ELR (cell line): ENCODE results near the gene TBC1D10B.
"Not testable (repeated sequence)": the region's sequence is repeated elsewhere in the genome, so short reads cannot be mapped to it uniquely, and the experiment has no call there.

Experiments used
- DNase-seq: peaks from one replicate; pipeline ENCODE4 v3.0.0-alpha.2; 2015; ENCODE audit warnings: low read depth

Gene TBC1D10B

DNA sequence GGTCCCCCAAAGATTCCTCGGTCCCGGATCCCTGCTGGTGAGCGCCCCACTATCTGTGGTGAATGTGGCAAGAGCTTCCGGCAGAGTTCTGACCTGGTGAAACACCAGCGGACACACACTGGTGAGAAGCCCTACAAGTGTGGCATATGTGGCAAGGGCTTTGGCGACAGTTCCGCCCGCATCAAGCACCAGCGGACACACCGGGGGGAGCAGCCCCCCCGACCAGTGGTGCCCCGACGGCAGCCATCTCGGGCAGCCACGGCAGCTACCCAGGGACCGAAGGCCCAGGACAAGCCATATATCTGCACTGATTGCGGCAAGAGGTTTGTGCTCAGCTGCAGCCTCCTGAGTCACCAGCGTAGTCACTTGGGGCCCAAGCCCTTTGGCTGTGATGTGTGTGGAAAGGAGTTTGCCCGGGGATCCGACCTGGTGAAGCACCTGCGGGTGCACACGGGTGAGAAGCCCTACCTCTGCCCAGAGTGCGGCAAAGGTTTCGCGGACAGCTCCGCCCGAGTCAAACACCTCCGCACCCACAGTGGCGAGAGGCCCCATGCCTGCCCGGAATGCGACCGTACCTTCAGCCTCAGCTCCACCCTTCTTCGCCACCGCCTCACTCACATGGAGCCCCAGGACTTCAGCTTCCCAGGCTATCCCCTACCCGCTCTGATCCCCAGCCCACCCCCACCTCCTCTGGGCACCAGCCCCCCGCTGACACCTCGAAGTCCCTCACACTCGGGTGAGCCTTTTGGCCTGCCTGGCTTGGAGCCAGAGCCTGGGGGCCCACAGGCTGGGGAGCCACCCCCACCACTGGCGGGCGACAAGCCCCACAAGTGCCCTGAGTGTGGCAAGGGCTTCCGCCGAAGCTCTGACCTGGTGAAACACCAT lies 27.7 kb upstream of the TBC1D10B start:
- DNase-seq = peak; percentile 28

DNA sequence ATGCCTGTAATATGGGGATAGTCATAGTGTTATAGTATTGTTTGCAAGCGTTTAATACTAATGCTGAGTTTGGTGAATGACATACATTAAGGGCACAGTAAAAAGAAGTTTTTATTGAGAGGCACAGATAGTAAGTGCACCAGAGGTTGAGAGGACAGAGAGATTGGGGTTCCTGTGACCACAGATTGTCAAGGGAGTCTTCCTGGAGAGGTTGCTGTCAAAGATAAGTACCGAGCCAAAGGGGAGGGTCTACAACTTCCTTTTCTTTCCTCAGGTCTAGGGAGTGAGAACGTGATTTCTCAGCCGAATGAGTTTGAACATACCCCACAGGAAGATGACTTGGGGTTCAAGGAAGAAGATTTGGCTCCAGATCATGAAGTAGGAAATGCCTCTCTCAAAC lies 26.8 kb upstream of the TBC1D10B start:
- no peak for DNase-seq

DNA sequence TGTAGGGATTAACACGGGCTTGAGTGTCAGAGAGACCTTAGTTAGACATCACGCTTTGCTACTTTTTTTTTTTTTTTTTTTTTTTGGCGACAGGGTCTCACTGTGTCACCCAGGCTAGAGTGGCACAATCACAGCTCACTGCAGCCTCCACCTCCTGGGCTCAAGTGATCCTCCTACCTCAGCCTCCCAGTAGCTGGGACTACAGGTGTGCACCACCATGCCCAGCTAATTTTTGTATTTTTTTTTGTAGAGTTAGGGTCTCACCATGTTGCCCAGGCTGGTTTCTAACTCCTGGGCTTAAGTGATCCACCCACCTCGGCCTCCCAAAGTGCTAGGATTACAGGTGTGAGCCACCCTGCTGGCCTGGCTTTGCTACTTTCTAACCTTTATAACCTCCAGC lies 26.3 kb upstream of the TBC1D10B start:
- not testable (repeated sequence) for DNase-seq

DNA sequence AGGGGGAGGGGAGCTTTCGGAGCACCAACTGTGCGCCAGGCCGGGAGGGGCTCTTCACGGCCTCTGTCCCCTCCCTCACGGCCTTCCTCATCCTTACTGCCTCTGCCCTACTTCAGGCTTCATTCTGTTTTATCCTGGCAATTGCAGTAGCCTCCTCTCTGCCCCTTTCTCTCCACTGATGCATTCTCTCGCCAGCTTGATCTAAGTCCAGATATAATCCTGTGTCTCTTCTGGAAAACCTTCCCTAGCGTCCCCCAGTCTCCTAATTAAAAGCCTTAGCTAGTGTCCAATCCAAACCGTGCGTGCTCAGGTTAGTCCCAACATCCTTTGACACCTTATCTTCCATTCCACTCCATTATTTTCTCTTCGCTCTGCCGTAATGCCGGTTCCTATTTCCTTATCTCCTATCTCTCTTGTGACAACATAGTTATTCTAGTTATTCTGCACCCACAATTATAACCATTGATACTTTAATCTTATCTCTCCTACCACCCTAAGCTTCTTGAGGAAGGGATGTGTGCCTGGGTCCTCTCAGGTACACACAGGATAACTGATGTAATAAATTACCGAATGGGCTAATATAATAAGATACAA lies 25.8 kb upstream of the TBC1D10B start:
- no peak for DNase-seq

DNA sequence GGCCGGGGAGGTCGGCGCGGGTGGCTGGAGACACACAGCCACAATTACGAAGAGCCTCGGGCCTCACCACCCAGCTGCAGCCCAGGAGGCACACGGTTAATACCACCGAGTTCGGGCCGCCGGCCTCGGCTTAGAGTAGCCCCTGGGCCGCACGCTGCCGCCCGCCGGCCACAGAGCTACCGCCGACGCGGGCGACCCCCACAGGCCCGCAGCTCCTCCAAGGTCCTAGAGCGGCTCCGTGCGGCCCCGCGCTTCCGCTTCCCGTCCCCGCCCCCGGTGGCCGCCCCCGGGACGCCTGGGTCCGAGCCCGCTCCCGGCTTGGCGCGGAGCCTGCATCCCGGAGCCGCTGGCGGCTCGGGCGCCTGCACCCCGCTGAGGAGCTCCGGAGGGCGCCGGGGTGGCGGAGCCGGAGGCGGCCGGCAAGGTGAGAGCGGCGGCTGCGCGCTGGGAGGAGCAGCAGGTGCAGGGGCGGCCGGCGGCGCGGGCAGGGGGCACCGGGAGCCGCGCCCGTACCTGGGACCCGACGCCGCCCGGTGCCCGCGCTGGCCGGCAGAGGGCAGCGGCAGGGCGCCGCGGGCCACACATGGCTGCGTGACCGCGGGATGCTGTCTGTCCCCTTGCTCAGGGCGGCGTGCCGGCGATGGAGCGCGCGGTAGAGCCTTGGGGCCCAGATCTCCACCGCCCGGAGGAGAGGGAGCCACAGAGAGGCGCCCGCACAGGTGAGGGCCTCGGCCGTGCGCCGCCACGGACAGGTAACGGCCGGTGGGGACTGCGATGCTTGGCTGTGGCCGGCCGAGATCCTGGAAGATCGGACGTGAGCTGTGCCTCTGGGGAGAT lies 25.1 kb upstream of the TBC1D10B start, which contains the start of gene ZNF48:
TSS of gene ZNF48 (plus strand) at position 266 of the 837 bp plus-strand sequence. CDS start at position 641, 375 bp downstream.
- DNase-seq = peak; percentile 77

DNA sequence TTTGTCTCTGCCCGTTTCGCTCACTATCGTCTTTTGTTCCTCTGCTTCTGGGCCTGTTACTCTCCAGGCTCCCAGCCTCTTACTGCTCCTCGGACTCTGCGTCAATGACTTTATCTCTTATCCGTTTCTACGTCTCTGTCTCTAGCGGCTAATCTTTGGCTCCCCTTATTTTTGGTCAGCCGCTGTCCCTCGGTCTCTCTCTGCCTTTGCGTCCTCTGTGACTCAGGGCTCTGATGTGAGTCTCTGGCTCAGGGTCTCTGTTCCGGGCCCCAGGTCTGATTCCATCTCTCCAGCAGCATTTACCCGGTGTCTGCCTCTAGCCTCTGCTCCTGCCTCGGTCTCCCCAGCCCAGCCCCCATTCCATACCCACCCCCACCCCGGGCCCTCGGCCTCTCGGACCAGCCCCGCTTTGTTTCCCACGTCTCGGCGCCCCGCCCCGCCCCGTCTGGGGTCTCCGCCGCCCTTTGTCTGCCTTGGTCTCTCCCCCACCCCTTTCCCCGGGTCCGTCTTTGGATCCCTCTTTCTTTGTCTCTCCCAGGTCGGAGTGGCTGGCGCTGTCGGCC lies 24.4 kb upstream of the TBC1D10B start:
- peak; percentile 47 for DNase-seq

DNA sequence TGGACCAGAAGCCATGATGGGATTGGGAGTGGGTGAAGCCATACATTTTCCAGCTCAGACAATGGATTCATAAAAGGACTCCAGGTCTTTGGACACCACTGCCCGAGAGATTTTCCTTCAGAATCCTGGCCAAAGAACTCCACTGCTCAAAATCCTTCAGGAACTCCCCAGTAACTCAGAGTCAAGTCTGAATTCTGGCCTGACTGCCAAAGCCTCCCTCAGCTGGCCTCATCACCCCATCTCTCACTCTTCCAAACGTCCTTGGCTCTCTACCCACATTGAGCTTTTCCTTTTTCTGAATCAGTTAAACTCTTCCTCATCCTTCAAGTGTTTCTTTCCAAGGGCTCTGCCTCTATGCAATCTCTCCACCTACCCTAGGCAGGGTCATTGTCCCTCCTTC lies 13.2 kb upstream of the TBC1D10B start:
- no peak for DNase-seq

DNA sequence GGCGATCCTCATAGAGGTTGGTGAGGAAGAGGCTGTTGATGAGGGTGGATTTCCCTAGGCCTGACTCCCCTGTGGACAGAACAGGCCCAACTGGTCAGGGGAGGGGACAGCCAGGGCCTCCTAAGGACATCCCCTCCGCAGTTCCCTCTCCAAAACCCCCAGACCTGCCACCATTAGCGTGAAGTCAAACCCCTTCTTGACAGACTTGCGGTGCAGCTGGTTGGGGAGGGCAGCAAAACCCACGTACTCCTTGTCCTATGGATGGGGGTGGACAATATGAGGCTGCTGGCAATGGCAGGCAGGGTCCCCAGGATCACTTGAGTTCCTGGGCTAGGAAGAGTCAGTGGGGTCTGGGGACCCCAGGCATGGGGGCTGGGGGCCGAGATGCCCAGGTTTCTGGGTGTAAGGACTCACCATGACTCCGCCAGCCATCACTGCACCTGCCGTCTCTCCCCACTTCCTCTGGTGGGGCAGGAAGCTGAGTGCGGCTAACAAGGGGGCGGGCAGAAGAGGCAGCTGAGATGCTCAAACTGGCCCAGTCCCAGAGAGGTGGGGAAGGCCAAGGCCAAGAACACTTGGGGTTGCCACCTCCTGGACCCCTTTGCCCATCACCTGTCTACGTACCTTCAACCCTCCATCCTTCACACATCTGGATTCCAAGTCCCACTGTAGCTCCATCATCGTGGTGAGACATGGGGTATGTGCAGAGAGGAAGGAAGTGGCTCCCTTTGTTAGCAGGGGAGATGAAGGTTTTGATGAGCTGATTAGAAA lies 12.0 kb upstream of the TBC1D10B start, which contains the start of gene SEPTIN1:
TSS of gene SEPTIN1 (minus strand) at position 451 of the 771 bp plus-strand sequence. CDS start at position 432, 19 bp downstream.
- no peak for DNase-seq

DNA sequence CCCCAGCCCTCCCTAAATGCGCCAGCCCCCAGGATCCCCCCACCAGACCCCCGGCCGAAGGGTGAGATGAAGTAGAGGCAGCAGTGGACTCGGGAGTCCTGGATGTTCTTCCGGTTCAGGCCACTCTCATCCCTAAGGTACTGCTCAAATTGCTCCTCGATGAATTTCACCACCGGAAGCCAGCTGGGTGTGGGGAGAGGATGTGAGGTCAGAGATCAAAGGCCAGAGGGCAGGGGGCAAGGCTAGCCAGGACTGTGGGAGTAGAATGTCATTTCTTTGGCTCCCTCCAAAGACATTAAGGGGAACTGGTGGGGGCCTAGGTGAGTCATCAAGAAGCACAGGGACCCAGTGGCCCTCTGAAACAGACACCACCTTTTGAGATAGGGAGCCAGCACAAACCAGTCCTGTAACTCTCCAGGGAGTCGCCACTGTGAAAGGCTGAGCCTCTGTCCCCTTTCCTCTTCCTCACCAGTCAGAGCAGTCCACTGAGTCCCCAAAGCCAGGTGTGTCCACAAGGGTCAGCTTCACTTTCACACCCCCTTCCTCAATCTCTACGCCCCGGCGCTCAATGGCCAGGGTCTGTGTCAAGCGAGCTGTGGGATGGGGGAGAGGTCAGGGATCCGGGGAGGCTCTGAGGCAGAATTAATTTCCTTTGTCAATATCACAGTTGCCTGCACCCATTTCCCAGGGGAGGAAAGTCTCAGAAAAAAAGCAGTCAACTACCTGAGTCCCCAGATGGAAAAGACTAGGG lies 11.2 kb upstream of the TBC1D10B start:
- DNase-seq = no peak

DNA sequence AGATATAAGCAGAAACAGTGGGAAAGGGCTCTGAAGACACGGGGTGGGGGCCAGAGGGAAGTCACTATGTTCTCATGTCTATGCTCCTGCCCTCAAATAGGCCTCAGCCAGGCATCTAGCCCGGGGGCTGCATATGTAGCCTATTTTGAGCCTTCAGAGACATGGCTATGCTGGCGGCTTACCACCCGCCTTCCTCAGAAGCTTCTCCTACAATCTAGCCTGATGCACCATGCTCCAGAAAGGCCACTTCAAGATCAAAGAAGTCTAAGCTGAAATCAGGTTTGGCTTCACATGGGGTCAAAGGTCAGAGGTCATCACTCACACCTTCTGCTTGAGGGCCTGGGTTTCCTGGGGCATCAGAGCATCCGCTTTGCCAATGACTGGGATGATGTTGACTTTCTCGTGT lies 10.5 kb upstream of the TBC1D10B start:
- DNase-seq = no peak

DNA sequence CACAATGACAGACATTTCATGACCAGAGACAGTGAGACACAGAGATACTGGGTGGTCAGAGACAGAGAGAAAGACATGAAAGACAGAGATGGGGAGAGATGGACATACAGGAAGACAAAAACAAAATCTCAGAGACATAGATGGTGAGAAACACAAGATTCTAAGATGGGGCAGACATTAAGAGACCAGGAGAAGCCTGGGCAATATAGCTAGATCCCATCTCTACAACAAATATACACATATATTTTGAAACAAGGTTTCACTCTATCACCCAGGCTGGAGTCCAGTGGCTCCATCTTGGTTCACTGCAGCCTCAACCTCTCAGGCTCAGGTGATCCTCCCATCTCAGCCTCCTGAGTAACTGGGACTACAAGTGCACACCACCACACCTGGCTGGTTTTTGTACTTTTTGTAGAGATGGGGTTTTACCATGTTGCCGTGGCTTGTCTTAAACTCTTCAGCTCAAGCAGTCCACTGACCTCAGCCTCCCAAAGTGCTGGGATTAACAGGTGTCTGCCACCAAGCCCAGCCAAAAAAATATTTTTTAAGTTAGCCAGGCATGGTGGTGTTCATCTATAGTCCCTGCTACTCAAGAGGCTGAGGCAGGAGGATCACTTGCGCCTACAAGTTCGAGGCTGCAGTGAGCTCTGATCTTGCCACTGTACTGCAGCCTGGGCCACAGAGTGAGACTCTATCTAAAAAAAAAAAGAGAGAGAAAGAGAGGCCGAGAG lies 9.9 kb upstream of the TBC1D10B start:
- DNase-seq = no peak

DNA sequence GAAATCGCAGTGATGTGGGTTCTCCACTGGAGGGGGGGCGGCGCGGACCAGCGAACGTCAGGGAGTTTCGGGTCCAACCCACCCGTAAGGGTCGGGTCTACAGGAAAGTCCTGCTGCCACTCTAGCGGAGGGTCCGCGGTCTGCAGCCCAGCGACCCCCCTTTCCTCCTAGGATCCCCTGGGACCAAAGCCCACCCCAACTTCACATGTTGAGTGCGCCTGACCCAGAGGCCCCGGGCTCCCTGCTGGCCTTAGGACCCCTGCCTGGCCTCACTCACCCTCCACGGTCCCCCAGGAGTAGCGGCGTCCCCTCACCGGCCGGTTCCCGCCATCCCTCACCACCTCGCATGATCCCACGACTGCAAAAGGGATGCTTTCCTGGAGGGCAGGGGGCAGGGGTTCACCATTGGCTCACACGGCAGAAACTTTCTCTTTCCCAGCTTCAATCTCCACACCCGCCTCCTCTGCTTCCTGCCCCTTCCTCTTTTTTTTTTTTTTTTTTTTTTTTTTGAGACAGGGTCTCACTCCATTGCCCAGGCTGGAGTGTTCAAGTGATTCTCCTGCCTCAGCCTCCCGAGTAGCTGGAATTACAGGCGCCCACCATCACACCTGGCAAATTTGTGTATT lies 9.0 kb upstream of the TBC1D10B start:
- no peak for DNase-seq

DNA sequence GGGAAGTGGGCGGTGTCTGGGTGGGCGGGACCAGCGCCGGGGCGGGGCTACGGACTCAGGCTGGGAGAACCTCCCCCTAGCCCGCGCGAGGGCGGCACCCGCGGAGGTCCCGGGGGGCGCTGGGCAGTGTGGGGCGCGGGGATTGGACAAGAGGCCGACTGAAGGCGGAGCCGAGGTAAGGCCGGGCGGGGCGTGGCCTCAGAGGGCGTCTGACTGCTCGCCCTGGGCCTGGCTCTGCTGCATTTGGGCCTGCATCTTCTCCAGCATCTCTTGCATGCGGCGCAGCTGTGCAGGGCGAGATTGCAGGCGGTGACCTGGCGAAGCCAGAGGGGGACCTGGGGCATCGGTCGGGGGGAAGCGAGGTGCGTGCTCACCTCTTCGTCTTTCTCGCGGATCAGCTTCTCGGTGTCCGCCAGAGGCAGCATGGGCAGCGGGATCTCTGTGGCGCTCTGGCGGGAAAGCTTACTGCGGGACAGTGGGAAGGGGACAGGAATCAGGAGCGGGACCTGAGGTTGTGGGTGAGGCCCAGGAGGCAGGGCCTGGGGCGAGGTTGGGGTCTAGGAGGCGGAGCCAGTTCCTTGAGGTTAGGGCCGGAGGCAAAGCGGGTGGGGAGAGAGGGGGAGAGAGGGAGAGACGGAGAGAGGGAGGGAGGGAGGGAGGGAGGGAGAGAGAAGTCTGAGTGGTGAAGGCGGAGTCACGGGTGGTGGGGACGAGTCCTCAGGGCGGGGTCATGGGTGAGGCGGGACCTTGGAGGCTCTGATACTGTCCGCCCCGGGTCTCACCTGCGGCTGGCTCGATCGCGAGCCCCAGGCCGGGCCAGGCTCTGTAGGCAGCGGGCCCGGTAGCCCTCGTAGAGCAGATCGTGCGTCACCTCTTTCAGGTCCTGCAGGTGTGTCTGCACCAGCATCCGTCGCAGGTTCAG lies 8.2 kb upstream of the TBC1D10B start:
- DNase-seq = peak; percentile 98

DNA sequence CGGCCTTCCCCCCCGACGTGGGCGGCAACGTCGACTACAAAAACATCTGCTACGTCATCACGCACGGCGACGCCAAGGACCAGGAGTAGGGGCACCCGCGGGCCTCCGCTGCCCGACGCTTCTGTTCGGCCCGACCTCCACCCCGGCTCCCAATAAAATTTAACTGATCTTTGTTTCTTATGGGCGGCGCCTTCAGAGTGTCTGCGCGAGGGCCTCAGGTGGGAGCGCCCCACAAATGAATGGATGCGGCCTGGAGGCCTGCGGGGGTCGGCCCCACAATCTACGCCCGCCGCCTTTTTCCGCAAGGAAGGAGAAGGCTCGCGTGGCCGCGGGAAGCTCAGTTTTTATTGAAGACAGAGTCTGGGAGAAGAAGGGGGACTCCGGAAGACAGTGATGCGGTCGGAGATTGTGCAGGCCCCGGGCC lies 7.5 kb upstream of the TBC1D10B start:
- DNase-seq = peak; percentile 88

DNA sequence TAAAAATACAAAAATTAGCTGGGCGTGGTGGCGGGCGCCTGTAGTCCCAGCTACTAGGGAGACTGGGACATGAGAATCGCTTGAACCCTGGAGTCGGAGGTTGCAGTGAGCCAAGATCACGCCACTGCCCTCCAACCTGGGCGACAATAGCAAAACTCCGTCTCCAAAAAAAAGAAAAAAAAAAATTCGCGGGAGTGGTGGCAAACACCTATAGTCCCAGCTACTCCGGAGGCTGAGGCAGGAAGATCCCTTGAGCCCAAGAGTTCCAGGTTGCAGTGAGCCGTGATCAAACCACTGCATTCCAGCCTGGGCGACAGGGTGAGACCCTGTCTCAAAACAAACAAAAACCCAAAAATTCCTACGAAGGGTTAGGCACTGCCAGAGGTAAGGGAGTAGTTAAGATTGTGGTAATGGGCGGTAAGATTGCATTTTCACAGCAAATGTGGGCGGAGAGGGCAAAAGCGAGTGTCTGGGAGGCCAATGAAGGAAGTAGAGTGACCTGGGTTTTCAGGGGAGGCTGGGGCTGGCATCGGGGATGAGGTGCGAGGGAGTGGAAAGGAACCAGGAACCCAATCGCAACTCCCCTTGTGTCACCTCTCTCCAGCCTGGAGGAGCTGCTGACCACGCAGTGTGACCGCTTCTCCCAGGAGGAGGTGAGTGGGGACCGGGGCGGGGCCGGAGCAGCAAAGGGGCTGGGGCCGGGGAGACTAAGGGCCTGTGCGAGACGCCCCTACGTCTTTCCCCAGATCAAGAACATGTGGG lies 6.9 kb upstream of the TBC1D10B start:
- no peak for DNase-seq

DNA sequence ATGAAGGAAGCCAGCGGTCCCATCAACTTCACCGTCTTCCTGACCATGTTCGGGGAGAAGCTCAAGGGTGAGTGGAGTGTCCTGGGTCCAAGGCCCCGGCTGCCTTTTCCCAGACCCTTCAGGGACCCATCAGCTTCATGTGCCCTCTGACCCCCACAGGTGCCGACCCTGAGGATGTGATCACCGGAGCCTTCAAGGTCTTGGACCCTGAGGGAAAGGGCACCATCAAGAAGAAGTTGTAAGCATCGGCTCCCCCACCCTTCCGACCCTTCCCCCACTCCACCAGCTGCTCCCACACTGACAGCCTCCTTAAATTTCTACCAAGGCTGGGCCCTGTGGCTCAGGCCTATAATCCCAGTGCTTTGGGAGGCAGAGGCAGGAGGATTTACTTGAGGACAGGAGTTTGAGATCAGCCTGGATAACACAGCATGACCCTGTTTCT lies 6.2 kb upstream of the TBC1D10B start:
- DNase-seq = no peak

DNA sequence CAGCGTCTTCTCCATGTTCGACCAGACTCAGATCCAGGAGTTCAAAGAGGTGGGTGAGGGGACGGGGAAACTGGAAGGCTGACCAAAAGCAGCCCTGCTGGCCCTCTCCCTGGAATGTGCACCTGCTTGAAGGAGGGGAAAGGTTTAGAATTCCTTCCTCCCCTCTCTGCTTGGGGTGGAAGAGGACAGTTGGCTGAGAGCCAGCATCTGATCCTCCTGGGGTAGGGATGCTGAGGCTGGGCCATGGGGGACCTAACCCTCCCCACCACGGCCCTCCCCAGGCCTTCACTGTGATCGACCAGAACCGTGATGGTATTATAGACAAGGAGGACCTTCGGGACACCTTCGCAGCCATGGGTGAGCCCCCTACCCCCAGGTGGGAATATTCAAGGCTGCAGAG lies 5.6 kb upstream of the TBC1D10B start:
- no peak for DNase-seq
